ENCODE data around the gene AMZ1. TPM values are rescaled to one million over a fixed set of nuclear protein-coding genes. Genes with fewer than 3 reads are reported as not detected.

Gene AMZ1
- total RNA-seq, 1 experiment from 2014 or later: 0.74 TPM

GRCh38 chr7:2713370-2713769 lies 25.4 kb downstream of the AMZ1 start:
- peaks cover 1% of the 10 kb centered on the region for H3K27me3 Mint-ChIP-seq (ENCODE audit: low read depth)
- Histone ChIP-seq H2BK5ac (ENCODE audit: insufficient read length, low read length) (no peak overlapping the region), H3K27ac (ENCODE audit: insufficient read length, low read depth, low read length) (no peak overlapping the region), H4K91ac (ENCODE audit: insufficient read length, low read depth, low read length) (no peak overlapping the region), H3K23me2 (ENCODE audit: insufficient read length, low read depth, low read length, poor library complexity, severe bottlenecking) (no peaks in the 10 kb centered on the region), H4K20me1 (ENCODE audit: control insufficient read depth, insufficient read depth, insufficient read length) (no peaks in the 10 kb centered on the region), H2BK20ac (ENCODE audit: low read depth, low read length, poor library complexity, severe bottlenecking) (no peak overlapping the region), H3K23ac (ENCODE audit: insufficient read length, low read depth, low read length) (no peak overlapping the region), H3K4me1 (ENCODE audit: insufficient read depth, low read length) (no peaks in the 10 kb centered on the region), H2BK12ac (ENCODE audit: insufficient read length, low read depth, low read length) (no peak overlapping the region), H4K5ac (ENCODE audit: insufficient read length, low read depth, low read length) (no peak overlapping the region), H3K9me3 (ENCODE audit: control insufficient read depth, low read depth, low read length) (no peaks in the 10 kb centered on the region), H3K4ac (ENCODE audit: low read depth, low read length) (no peak overlapping the region), H3T11ph (ENCODE audit: low read length) (no peak overlapping the region), H2BK15ac (ENCODE audit: low read depth, low read length) (no peak overlapping the region), H3K79me2 (ENCODE audit: insufficient read depth, low read length) (no peaks in the 10 kb centered on the region), H4K8ac (replicated peaks; ENCODE audit: insufficient read length, low read depth, low read length) (no peak overlapping the region), H3K18ac (ENCODE audit: insufficient read length, low read depth, low read length) (no peak overlapping the region), H2AK5ac (ENCODE audit: insufficient read length, low read length) (no peak overlapping the region), H3K27me3 (ENCODE audit: insufficient read depth, low read length) (no peaks in the 10 kb centered on the region), H3K14ac (ENCODE audit: insufficient read depth, low read length) (no peak overlapping the region), H3K79me1 (ENCODE audit: insufficient read depth, low read depth, low read length, poor library complexity, severe bottlenecking) (no peaks in the 10 kb centered on the region), H3K56ac (ENCODE audit: insufficient read length, low read depth, low read length) (no peak overlapping the region), H2AFZ (ENCODE audit: low read length) (no peak overlapping the region), H3K9ac (ENCODE audit: extremely low read depth, insufficient read length, low read length) (no peak overlapping the region), H3K4me2 (ENCODE audit: insufficient read depth, insufficient read length, low read length) (no peak overlapping the region), H2BK120ac (ENCODE audit: low read depth, low read length, poor library complexity, severe bottlenecking) (no peak overlapping the region)
- no peaks in the 10 kb centered on the region; a peak in 1 of 5 replicates for H3K9me3 Mint-ChIP-seq
- DNase-seq: no peak
- H3K4me3 Mint-ChIP-seq: no peak overlapping the region
- H3K36me3 Mint-ChIP-seq (ENCODE audit: insufficient read depth in 1 of 3, low read depth in 3 of 3): peaks cover 19 to 42% (median 40%) of the 10 kb centered on the region in 3 experiments
- H3K27ac Mint-ChIP-seq: peak overlapping the region in 1 of 3 experiments; percentile 62; a peak in 1 of 7 replicates
- 0 out of 3 replicates have a peak, but pooled peaks have one; percentile 18 for TF ChIP-seq CTCF (conservative IDR thresholded peaks at IDR 0.05)
- WGBS (ENCODE audit: extremely low coverage, insufficient read length, low lambda C conversion rate): no CpG with 5 or more reads among the region's 13 CpGs
- H3K4me1 Mint-ChIP-seq: peaks cover 6 to 10% of the 10 kb centered on the region in 2 experiments

Measured in H9 (cell line).